ENCODE measurements around the gene LAMA3.

LAMA3 gene

DNA sequence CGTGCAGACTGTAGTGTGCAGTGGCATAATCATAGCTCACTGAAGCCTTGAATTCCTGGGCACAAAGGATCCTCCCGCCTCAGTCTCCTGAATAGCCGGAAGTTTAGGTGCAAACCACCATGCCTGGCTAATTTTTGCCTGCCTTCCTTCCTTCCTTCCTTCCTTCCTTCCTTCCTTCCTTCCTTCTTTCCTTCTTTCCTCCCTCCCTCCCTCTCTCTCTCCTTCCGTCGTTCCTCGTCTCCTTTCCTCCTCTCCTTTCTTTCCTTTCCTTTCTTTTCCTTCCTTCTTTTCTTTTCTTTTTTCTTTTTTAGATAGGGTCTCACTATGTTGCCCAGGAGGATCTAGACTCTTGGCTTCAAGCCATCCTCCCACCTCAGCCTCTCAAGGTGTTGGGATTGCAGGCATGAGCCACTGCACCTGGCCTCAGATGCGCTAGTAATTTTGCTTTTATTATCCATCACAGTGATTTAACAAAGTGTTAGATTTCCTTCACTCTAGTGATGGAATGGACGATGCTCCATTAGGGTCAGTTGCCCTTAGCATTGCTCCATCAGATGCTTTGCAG is 20.0 kb upstream of the LAMA3 start:
- no peak for DNase-seq (ENCODE audit: low read depth)

DNA sequence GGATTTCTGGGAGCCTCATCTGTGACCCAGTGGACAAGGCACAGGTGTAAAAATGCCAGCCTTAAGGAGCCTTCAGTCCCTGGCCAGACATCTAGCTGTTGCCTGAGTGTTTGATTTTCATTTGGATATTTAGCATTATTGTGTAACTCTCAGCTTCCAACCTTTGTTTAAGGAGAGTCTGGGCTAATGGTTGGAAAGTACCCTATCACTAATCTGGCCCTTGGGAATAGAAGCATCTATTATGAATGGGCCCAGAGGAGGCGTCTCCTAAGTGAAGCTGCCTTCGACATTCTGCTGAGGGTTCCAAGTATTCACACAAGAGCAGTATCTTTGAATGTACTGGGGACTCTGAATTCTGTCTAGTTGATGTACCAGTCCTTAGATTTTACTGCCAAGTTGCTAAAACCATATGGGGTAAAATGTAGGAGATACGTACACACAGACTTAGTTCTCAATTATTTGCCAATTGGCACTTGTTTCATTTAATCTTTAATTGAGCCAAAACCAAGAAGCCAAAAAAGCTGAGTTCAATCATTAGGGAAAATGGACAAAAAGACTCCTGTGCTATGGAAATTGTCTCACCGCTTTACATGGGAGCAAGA is 19.3 kb upstream of the LAMA3 start:
- DNase-seq (ENCODE audit: low read depth): no peak

DNA sequence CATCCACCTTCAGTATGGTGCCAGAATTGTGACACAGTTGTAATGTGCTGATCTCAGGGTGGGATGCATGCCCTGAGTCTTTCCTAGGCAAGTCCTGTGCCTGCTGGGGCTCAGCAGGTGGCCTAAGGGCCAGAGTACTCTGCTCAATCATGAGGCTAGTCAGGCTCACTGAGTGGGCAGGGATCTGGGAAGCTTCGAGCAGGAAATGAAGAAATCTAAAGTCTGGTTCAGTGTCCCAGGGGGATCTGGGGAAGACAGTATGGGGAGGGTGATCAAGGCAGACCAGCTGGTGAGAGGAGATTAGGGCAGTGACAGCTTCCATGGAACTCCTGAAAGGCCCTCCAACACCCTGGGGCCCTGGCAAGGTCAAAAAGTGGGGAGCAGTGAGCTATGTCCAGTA is 17.7 kb upstream of the LAMA3 start:
- DNase-seq (ENCODE audit: low read depth): no peak

DNA sequence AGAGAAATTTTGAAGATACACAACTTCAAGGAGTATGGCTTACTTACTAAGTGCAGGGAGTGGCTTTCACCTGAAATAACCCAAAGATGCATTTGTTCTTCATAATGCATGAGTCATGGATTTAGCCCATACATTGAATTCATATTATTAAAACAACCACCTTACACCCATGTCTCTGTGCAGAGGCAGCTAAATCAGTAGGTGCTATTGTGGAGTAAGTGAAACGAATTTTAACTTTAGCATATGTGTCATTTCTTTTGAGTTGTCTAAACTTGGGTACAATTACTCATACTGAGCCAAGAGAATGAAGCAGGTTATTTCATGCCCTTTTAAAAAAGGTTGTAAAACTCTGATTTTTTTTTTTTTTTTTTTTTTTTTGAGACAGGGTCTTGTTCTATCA is 15.5 kb upstream of the LAMA3 start:
- no peak for DNase-seq (ENCODE audit: low read depth)

DNA sequence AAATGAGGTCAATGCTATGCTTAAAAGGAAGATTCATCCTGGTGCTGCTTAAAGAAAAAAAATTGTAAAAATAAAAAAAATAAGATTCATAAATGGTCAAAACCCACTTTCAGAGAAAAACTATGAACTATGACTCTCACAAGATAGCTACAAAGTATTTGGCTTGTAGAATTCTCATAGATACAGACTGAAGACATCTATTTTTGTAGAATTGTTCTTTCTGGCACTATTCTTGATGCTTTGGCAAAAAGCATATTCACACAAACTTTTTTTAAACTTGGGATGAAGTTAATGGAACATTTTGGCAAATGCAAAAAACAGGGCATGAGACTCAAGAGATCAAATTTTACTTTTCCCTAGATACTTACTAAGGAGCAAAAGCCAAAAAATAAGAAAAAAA is 14.0 kb upstream of the LAMA3 start:
- no peak for DNase-seq (ENCODE audit: low read depth)

DNA sequence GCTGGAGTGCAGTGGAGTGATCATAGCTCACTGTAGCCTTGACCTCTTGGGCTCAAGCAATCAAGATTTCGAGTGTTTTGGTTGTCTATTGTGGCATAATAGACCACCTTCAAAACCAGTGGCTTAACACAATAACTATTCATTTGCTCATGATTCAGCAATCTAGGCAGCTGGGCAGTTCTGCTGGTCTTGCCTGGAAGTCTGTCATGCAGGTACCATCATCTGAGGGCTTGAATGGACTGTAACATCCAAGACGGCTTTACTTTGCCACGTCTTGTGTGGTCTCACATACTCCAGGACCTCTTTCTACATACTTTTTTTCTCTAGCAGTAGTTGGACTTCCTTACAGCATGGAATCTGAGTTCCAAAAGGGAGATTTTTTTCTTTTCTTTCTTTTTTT is 13.4 kb upstream of the LAMA3 start:
- no peak for DNase-seq (ENCODE audit: low read depth)

DNA sequence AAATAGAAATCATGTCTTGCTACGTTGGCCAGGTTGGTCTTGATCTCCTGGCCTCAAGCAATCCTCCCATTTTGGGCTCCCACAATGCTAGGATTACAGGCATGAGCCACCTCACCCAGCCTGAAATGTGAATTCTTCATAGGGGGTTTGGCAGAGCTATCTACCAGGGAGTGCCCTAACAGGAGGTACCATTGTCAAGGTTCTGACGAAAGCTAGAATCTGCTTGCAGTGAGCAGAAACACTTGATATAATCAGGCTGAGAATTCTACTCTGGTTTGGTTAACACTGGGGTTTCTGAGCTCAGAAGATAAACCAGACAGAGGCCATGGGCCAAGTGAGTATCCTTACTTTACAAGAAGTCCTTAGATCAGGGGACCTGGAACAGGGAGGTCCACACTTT is 7.2 kb upstream of the LAMA3 start:
- no peak for DNase-seq (ENCODE audit: low read depth)

DNA sequence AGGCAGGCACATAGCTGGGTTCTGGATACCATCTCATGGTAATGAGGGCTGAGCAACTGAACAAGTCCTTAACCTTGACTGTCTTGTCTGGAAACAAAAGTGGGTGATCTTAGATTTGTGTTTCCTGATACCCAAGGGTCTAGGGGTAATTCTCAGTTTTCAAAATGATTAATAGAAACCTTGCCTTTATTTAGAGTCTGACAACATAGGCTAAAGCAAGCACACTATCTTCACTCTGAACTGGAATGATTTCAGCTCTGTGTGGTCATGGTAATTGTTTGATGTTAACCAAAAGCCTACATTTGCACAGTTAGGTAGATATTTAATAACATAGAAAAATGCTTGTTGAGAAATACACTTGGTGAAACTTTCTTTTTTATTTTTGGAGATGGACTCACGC is 6.8 kb upstream of the LAMA3 start:
- no peak for DNase-seq (ENCODE audit: low read depth)

DNA sequence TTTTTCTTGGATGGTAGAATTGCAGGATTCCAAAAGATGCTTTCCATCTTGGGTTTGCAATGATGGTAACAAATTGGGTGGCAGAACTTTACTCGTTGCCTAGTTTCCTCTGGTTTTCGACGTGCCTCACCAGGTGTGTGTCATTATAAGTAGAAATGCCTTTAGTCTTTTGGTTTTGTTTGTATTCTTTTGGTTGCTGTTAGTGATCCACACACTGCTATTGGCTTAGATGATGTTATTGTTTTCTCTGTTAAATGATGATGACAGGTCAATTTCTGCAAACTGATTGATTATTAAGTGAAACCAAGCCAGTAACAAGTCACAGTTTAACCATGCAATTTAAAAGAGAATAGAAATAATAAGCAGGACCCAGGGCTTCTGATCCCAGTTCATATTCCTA is 6.1 kb upstream of the LAMA3 start:
- DNase-seq (ENCODE audit: low read depth): no peak

DNA sequence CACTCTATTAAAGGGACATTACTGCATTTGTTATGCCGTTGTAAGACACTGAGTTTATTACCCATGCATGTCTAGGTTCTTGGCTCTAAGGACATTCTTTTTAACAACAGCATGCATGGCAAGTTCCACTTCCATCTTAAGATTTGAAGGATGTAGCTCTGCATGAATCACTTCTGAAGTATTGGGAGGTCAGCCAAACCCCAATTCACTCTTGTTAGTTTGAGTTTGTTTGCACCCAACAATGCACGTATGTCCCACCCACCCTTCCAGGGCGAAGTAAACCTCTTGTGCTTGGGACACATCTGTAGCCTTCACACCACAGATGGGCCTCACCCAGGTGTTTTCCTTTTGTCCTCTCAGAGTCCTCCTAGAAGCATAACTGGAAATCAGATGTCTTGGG is 5.6 kb upstream of the LAMA3 start:
- DNase-seq (ENCODE audit: low read depth): peak; percentile 13

DNA sequence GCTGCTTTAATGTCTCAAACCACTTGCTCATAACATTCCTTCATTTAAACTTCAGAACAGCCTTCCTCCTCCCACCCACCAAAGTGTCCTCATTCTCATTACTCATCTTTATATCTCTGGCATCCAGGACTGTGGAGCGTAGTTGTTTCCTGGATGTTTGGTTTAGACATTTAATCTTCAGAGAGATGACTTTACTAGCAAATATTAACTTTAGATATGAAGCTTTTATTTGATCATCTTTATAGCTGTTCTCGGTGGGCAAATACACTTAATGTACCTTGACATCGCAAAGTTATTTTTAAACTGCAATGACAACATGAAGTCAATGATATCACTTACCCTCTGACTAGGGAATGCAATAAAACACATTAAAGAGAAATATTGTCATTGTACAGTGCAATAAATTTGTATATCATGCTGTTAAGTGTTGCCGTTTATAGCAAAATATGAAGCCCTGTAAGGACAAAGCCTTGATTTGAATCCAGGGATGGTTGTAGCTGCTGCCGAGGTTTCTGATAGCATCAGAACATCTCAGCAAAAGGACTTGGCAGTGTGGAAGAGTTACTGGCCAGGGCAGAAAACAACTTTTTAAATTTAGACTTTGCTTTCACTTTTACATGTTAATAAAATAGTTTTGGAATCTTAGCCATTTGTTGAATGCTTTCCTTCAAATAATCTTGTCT is 4.6 kb upstream of the LAMA3 start:
- peak; percentile 40 for DNase-seq (ENCODE audit: low read depth)

DNA sequence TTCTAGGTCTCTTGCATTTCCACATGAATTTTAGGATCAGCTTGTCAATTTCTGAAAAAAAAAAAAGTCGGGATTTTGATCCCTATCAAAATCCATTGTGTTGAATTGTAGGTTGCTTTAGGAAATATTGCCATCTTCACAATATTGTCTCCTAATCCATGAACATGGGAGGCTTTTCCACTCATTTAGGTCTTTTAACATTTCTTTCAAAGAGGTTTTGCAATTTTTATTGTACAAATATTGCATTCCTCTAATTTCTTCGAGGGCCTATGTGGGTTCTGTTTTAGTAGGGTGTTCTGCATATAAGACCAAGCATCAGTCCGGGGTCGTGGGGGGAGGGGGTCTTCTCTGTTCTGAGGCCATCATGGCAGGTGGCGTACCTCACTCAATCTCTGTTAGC is 725 bp upstream of the LAMA3 start:
- no peak for DNase-seq (ENCODE audit: low read depth)

DNA sequence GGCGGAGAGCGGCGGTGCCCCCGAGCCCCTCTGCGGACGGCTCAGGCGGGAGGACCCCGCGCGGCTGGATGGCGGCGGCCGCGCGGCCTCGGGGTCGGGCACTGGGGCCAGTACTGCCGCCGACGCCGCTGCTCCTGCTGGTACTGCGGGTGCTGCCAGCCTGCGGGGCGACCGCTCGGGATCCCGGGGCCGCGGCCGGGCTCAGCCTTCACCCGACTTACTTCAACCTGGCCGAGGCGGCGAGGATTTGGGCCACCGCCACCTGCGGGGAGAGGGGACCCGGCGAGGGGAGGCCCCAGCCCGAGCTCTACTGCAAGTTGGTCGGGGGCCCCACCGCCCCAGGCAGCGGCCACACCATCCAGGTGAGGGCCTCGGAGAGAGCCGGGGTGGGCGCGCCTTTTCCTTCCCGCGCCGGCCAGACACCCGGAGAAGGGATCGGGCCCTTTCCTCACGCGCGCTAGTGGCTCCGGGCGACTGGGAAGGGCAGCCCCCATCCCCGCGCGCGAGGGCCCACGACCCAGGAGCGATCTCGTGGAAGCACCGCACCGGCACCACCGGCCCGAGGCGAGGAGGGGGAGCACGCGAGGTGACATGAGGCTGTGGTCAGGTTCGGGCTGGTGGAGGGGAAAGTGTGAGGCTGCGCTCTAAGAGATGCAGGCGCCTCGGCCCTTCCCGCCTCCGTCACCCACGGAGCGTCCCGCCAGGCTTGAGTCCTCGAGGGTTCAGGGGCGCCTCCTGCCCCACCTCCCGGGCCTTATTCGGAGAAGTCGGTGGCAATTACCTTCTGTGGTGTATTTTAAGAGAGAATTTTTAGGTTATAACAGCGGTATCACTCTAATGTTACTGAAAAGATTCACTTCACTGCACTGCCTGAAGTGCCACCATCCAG is 607 bp downstream of the LAMA3 start:
- DNase-seq (ENCODE audit: low read depth): no peak

DNA sequence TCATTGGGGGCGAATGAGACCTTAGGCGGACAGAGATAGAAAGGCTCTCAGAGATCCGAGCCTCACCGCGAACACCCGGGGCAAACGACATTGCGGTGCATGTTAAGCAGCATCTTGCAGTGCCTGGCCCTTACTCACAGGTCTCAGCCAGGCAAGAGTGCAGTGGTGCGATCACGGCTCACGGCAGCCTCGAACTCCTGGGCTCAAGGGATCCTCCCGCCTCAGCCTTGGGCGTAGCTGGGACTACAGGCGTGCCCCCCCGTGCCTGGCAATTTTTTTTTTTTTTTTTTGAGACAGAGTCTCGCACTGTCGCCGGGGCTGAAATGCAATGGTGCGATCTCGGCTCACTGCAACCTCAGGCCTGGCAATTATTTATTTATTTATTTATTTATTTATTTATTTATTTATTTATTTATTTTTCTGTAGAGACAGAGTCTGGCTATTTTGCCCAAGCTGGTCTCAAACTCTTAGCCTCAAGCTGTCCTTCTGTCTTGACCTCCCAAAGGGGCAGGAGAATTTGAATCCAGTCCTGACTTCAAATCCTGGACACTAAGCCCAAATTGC is 1.3 kb downstream of the LAMA3 start:
- no peak for DNase-seq (ENCODE audit: low read depth)

DNA sequence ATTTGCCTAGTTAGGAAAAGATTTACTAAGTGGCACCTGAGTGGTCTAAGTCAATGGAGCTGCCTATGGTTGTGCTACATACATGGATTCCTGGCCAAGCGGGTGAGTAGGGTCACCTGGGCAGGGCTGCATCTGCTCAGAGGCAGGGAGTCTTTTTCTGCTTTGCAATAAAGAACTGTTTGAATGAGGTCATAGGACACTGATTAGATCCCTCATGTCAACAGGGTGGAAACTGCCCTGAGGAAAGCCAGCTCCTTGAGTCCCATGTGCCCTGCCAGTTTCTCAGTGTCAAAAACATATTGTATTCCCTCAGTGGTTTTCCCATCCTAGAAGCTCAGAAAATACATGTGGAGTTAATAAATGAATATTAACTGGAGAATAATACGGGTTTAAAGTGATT is 4.6 kb downstream of the LAMA3 start:
- no peak for DNase-seq (ENCODE audit: low read depth)

DNA sequence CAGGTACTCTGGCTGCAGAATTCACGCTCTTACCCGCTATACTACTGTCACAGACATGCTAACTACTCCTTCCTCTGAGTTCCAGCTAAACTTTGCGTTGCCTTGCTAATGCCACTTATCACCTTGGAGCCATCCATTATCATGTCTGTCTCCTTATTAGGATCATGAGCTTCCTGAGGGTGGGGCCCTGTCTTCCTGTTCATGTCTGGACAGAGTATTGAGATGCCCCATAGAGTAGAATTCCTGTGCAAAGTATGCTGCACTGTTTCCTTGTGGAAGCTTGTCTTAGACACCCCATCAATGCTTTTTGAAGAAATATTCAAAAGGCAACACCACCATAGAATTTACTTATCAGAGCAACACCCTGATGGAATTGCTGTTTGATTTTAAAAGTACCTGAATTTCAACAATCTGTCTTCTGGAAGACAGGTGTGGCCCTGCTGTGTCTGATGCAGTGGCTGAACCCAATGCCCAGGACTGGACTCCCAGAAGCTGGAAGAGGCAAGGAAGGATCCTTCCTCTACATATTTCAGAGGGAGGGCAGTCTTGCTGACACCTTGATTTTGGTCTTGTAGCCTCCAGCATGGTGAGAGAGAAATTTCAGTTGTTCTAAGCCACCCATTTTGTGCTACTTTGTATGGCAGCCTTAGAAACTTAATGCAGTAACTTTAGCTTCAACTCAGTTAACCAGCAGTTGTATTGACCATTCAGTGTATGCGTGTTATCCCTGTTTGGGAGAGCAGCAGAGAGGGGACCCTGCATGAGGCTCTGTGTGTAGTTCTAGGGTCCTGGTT is 5.6 kb downstream of the LAMA3 start:
- no peak for DNase-seq (ENCODE audit: low read depth)

DNA sequence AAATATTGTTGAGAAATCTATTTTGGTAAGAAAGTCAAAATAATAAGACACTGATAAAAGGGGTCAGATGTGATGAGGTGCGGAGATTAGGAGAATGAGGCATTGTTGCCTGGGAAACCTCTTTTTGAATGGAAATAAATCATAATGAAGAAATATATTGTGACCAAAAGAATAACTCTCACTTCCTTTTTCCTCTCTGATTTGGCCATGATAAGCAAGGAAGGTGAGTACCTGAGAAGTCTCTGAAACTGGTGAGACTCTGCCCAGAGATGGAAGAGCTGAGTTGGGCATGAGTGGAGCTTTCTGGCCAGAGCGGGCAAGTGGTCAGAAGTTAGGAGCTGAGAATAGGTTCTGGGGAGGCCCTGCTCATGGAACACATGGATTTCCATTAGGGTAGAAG is 11.8 kb downstream of the LAMA3 start:
- no peak for DNase-seq (ENCODE audit: low read depth)

DNA sequence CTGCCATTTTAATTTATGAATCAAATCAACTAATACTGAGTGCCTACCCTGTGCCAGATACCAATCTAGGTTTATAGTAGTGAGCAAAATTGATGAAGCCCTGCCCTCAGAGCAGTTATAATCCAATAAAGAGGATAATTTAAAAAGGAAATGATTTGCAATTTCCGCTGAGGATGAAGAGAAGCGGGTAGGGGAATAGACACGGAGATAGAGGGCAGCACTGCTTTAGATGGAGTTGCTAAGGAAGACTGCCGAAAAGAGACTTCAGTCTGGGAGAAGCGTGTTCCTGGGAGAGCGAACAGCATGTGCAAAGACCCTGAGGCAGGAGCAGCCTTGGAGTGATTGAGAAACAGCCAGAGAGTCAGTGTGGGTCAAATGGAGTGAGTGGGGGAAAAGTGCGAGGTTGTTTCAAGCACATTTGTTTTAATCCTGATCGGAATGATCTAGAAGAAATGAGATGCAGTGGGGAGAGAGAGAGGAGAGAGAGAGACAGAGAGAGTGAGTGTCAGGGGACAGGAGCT is 12.4 kb downstream of the LAMA3 start:
- no peak for DNase-seq (ENCODE audit: low read depth)

DNA sequence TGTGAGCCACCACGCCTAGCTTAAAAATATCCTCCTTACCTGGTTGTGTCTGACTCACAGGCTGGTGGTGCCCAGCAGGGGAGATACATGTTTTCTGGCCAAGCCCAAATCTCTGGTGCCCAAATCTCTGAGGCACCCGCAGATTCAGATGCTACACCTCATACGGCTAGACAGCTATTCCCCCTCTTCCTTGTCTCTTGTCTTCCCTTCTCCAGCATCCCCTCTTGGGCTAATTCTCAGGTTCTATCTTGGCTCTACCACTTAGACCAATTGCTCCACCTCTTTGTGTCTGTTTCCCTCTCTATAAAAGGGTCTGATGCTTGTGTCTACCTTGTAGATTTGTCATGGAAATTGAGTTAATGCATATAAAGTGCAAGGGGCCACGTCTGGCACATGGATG is 13.4 kb downstream of the LAMA3 start:
- DNase-seq (ENCODE audit: low read depth): no peak

DNA sequence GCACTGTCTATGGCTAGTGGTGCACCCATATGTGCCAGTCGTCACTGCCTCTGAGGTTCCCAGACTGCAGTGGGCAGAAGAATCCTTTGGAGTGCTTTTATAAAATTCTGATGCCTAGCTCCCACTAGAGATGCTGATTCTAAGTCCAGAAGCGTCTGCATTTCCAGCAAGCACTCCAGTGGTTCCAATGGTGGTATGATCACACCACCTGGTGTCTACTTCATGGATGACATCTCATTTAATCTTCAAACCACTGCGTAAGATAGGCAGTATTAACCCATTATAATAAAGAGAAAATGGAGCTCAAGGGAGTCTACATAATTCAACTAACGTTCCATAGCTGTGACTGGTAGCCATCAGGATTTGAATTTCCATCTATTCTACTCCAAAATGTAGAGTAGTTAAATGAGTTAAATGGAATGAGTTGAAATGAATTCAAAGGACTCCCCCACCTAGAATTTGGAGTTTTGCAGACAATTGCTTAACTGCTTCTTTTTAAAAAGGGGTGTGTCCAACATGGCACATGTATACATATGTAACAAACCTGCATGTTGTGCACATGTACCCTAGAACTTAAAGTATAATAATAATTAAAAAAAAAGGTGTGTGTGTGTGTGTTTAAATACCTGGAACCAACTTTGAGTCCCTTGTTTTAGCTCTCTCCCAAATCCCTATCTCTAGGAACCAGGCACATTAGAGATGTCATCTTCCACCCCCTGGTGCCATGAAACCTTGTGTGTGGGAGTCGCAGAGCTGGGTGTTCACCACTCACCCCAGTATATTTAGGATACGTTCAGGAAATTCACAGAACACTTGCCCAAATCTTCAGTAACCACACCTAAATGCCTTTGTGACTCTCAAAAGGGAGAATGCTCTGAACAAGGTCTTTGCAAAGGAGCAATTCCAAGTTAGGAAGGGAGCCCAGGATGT is 14.1 kb downstream of the LAMA3 start:
- DNase-seq (ENCODE audit: low read depth): peak; percentile 38

Data from non-pigmented ciliary epithelial cell (primary cell).